ENCODE data around the gene VTI1A. TPM values are rescaled to one million over a fixed set of nuclear protein-coding genes. Genes with fewer than 3 reads are reported as not detected.

VTI1A gene
- total RNA-seq, 1 donor from 2014 or later = 29.7 TPM

GRCh38 chr10:112696592-112696991 lies 249.6 kb downstream of the VTI1A start:
- Histone ChIP-seq H3K4me3 (no peak overlapping the region), H3K9me3 (no peaks in the 10 kb centered on the region), H3K27ac (no peak overlapping the region), H3K36me3 (no peaks in the 10 kb centered on the region), H3K4me1 (no peaks in the 10 kb centered on the region), H3K27me3 (no peaks in the 10 kb centered on the region)
- ATAC-seq (no peak), DNase-seq (no peak)
- intact Hi-C loops (cut with DNase I) = no loop called here
- no peak for TF ChIP-seq CTCF (IDR thresholded peaks at IDR 0.05)

DNA sequence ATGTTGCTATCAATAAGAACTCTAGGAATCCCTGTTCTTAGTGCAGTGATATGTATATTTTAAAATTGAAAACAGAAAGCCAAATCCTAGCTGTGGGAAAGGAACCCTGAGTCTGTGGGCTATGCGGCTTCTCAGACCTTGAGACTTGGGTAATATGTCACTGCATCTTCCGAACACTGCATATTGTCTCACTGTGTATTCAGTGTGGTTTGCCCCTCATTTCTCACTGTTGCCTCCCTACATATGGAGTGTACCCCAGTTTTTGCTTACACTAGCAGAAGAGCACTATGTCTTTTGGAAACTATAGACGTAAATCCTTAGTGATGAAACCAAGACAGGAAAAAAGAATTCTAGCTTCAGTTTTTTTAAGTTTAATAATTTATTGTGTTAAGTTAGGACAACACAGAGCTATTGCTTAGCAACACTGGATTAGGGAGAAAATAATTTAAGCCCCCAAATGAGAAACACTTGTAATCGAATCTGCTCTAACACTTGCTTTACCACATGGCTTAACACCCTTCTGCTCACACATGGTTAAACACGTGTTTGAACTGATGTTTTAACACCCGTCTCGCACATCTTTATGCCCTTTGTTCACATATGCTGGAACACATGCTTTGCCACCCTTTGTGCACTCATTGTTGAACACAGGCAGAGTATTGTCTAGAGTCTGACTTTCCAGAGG lies 251.3 kb downstream of the VTI1A start:
- intact Hi-C loops (cut with DNase I) = no loop called here
- H3K4me1 ChIP-seq = no peaks in the 10 kb centered on the region
- no peak for ATAC-seq

DNA sequence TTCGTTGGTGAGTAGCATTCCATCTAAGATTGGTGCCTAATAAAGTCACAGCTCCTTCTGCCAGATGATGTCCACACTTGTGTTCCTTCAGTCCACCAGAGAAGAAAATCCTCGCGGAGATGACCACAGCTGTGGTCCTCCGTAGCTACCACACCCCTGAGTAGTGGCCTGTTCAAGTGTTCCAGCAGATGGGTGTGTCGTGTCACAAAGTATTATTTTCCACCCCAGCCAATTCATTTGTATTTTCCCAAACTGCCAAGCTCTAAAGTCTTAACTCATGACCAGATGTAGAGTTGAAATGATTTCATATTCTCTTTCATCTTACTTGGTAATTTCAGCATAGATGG lies 251.8 kb downstream of the VTI1A start:
- H3K4me1 ChIP-seq = no peaks in the 10 kb centered on the region
- no peak overlapping the region for H3K27ac ChIP-seq
- TF ChIP-seq CTCF (IDR thresholded peaks at IDR 0.05) = no peak
- no peak overlapping the region for H3K4me3 ChIP-seq
- no peaks in the 10 kb centered on the region for H3K36me3 ChIP-seq
- H3K27me3 ChIP-seq = no peaks in the 10 kb centered on the region
- no peaks in the 10 kb centered on the region for H3K9me3 ChIP-seq
- intact Hi-C loops (cut with DNase I) = no loop called here
- ATAC-seq (no peak), DNase-seq (no peak)

More for the DNA sequence above, 251.3 kb downstream of the VTI1A start:
- Histone ChIP-seq H3K36me3 (no peaks in the 10 kb centered on the region), H3K27me3 (no peaks in the 10 kb centered on the region), H3K4me3 (no peak overlapping the region), H3K9me3 (no peaks in the 10 kb centered on the region), H3K27ac (no peak overlapping the region)
- no peak for TF ChIP-seq CTCF (IDR thresholded peaks at IDR 0.05)
- no peak for DNase-seq

GRCh38 chr10:112700215-112700671 lies 253.2 kb downstream of the VTI1A start:
- intact Hi-C loops (cut with DNase I) = no loop called here
- no peak for DNase-seq
- no peaks in the 10 kb centered on the region for H3K27me3 ChIP-seq
- H3K36me3 ChIP-seq = no peaks in the 10 kb centered on the region
- no peak for ATAC-seq
- no peak overlapping the region for H3K27ac ChIP-seq
- no peak for TF ChIP-seq CTCF (IDR thresholded peaks at IDR 0.05)
- no peak overlapping the region for H3K4me3 ChIP-seq
- H3K9me3 ChIP-seq = no peaks in the 10 kb centered on the region
- no peaks in the 10 kb centered on the region for H3K4me1 ChIP-seq

DNA sequence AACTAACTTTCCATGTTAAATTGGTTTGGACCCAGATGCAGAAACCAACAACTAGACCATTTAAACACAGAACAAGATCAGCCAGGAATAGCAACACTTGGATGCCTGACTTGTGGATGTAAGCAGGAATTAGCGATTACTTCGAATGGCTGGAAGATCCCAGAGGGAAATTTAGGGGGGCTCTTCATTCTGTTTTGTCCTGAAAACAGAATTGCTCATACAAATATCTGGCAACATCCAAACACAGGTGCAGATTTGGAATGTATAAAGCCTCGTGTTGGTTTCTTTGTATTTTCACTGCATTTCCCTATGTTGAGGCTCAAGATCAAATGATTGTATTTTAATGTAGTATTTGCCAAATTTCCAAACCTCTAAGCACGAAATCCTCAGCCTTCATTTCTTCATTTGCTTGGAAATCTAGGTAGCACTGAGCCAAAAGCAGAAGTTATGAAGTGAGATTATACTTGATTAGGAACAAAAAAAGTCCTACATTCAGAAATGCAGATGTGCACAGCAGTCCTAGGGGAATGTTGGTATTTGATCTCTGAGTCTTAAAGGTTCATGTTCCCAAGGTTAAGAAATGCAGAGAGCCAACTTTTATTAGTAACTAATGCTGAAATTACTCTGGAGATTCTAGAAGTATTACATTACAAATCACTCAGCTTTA lies 254.3 kb downstream of the VTI1A start:
- no peaks in the 10 kb centered on the region for H3K27me3 ChIP-seq
- TF ChIP-seq CTCF (IDR thresholded peaks at IDR 0.05) = no peak
- H3K36me3 ChIP-seq = no peaks in the 10 kb centered on the region
- ATAC-seq (no peak), DNase-seq (no peak)
- no peaks in the 10 kb centered on the region for H3K4me1 ChIP-seq
- intact Hi-C loops (cut with DNase I) = no loop called here
- H3K9me3 ChIP-seq = no peaks in the 10 kb centered on the region
- H3K27ac ChIP-seq = no peak overlapping the region
- no peak overlapping the region for H3K4me3 ChIP-seq

All from upper lobe of right lung (tissue), 1 donor.